Omental fat pad (tissue), 4 donors: ENCODE results near the gene HNRNPC. TPM values are rescaled to one million over a fixed set of nuclear protein-coding genes. Genes with fewer than 3 reads are reported as not detected.

Experiments
- ATAC-seq: fragments of 150-250 bp; one replicate; pipeline ENCODE4 v1.9.1; 2016; ENCODE audit warnings: mild to moderate bottlenecking, moderate library complexity; ENCODE audit not compliant: low FRiP score
- DNase-seq: peaks from one replicate; pipeline ENCODE4 v3.0.0-alpha.2; 2019; ENCODE audit warnings: low spot score
- total RNA-seq, 4 donors: library from RNA; depleted of rRNA; stranded (reverse); fragments of >200 nt; gene quantifications; one replicate each; pipeline ENCODE4 v1.1.0, GENCODE V29; 2016
- TF ChIP-seq, protein P1 (sequence below), 3 donors: fragments of 450-650 bp; IDR thresholded peaks; one replicate each; pipeline ENCODE4 v1.5.1; 2016 to 2017; ENCODE audit warnings: antibody characterized with exemption in 3 of 3, mild to moderate bottlenecking in 3 of 3, moderate library complexity in 2 of 3

HNRNPC gene
- total RNA-seq, 4 donors from 2014 or later = 361 to 619 (median 454) TPM

DNA sequence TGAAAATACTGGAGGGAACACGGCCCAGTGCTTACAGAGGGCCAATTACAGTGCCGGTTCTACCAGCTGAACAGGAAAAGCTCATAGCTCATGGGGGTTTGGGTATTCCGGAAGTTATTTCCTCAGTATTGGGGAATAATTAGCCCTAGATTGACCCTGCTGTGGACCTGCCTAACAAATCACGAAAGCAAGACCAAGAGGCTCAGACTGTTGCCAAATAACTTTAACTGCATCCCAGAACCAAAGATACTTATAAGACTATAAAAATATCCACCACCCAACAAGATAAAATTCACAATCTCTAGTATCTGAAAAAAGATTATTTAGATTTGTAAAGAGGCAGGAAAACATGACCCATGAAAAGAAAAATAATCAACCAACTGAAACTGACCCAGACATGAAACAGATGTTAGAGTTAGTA lies 105.4 kb downstream of the HNRNPC start:
- ATAC-seq (no peak), DNase-seq (no peak)
- TF ChIP-seq, protein P1, sequence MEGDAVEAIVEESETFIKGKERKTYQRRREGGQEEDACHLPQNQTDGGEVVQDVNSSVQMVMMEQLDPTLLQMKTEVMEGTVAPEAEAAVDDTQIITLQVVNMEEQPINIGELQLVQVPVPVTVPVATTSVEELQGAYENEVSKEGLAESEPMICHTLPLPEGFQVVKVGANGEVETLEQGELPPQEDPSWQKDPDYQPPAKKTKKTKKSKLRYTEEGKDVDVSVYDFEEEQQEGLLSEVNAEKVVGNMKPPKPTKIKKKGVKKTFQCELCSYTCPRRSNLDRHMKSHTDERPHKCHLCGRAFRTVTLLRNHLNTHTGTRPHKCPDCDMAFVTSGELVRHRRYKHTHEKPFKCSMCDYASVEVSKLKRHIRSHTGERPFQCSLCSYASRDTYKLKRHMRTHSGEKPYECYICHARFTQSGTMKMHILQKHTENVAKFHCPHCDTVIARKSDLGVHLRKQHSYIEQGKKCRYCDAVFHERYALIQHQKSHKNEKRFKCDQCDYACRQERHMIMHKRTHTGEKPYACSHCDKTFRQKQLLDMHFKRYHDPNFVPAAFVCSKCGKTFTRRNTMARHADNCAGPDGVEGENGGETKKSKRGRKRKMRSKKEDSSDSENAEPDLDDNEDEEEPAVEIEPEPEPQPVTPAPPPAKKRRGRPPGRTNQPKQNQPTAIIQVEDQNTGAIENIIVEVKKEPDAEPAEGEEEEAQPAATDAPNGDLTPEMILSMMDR (IDR thresholded peaks at IDR 0.05) = no peak

DNA sequence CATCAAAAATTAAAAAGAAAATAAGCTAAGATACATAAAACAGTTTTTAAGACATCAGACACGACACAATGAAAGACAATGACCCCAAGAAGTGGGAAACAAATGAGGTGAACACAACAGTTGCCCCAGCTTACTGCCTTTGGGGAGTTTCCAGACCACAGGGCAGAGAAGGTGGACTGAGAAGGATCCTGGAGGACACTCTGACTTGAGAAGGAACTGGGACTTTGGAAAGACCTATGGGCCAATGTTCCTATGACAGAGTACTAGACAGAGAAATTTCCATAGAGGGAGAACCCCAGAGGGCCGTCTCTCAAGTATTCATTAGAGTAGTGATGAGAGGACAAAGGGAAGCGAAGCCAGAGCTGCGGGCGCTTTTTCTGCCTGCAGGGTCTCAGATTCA lies 107.2 kb downstream of the HNRNPC start:
- no peak for ATAC-seq
- DNase-seq = no peak
- TF ChIP-seq, protein P1 (IDR thresholded peaks at IDR 0.05) = no peak

DNA sequence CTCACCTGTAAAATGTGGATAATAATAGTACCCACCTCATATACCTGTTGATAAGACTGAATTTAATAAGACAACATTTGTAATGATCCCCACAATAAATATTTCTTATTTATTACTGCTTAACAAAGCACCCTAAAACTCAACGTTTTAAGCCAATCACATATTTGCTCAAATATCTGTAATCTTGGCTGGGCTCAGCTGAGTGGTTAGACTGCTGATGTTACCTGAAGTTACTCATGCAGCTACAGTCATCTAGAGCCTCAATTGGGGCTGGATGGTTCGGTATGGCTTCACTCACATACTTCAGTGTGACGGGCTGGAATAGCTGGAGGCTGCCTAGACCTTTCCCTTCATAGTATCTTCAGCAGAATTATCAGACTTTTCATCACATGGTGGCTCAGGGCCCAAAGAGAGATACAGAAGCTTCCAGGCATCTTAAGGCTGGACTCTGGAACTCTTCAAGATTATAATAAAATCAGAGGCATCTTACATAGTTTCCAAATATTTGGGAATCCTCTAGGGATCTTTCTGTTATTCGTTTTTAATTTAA lies 109.1 kb downstream of the HNRNPC start:
- no peak for DNase-seq
- no peak for ATAC-seq
- TF ChIP-seq, protein P1 (IDR thresholded peaks at IDR 0.05) = no peak

Other genes with a start within 250 kb of the HNRNPC start
- gene NDRG2, start 244.4 kb downstream of the HNRNPC start, total RNA-seq = 100 to 1,000 TPM; 169 to 444 (median 218) TPM
- not detected for gene TPPP2, start 239.2 kb downstream of the HNRNPC start, total RNA-seq
- not detected for gene RNASE13, start 234.6 kb downstream of the HNRNPC start, total RNA-seq
- not detected for gene RNASE7, start 227.1 kb downstream of the HNRNPC start, total RNA-seq
- gene RNASE8, start 211.6 kb downstream of the HNRNPC start, total RNA-seq = not detected
- 10 to 100 TPM; 30.0 to 91.3 (median 40.6) TPM for gene ARHGEF40, start 199.1 kb downstream of the HNRNPC start, total RNA-seq
- gene ZNF219, start 170.8 kb downstream of the HNRNPC start, total RNA-seq = 10 to 100 TPM; 19.2 to 56.3 (median 38.1) TPM
- 1 to 10 TPM in 1 of 4 donors, under 1 TPM in 1, not detected in 2; 0.75 to 2.4 TPM for gene TMEM253, start 168.4 kb downstream of the HNRNPC start, total RNA-seq
- gene OR5AU1, start 113.4 kb downstream of the HNRNPC start, total RNA-seq = under 1 TPM in 1 of 4 donors, not detected in 3; 0.09 TPM
- gene RPGRIP1, start 10.6 kb upstream of the HNRNPC start, total RNA-seq = 1 to 10 TPM in 1 of 4 donors, under 1 TPM in 3; 0.19 to 1.2 (median 0.53) TPM
- gene SUPT16H, start 114.6 kb upstream of the HNRNPC start, total RNA-seq = 10 to 100 TPM; 54.0 to 86.5 (median 60.3) TPM
- 10 to 100 TPM; 40.6 to 65.6 (median 54.7) TPM for gene CHD8, start 186.7 kb upstream of the HNRNPC start, total RNA-seq
- 10 to 100 TPM; 21.3 to 30.0 (median 25.6) TPM for gene RAB2B, start 207.5 kb upstream of the HNRNPC start, total RNA-seq
- 10 to 100 TPM; 37.8 to 79.6 (median 56.8) TPM for gene TOX4, start 207.8 kb upstream of the HNRNPC start, total RNA-seq
- 10 to 100 TPM; 39.5 to 71.4 (median 47.4) TPM for gene METTL3, start 241.9 kb upstream of the HNRNPC start, total RNA-seq